HEK293 (cell line): ENCODE data around the gene NTF4.

Source experiments
- PRDM1 ChIP-seq: fragments of 450-650 bp; formaldehyde crosslinking; IDR thresholded peaks from 2 replicates; pipeline ENCODE4; 2016; ENCODE audit warnings: missing biosample characterization, missing genetic modification characterization
- RBAK ChIP-seq: fragments of 450-650 bp; formaldehyde crosslinking; IDR thresholded peaks from 2 replicates; pipeline ENCODE4 v1.5.1; 2016; ENCODE audit warnings: missing biosample characterization, missing genetic modification characterization
- TCF7L2 ChIP-seq: IDR thresholded peaks from 2 replicates; pipeline ENCODE4 v1.6.1; 2011; ENCODE audit warnings: low read depth, mild to moderate bottlenecking, inconsistent platforms, low read length, moderate library complexity, borderline replicate concordance
- YY1 ChIP-seq: fragments of 450-650 bp; formaldehyde crosslinking; IDR thresholded peaks from 2 replicates; pipeline ENCODE4 v1.5.1; 2018; ENCODE audit warnings: missing biosample characterization, missing genetic modification characterization
- ZFP41 ChIP-seq: fragments of 450-650 bp; formaldehyde crosslinking; IDR thresholded peaks from 2 replicates; pipeline ENCODE4 v1.5.1; 2016; ENCODE audit warnings: missing biosample characterization, missing genetic modification characterization, borderline replicate concordance
- ZNF707 ChIP-seq: fragments of 450-650 bp; formaldehyde crosslinking; IDR thresholded peaks from 2 replicates; pipeline ENCODE4 v1.5.1; 2016; ENCODE audit warnings: missing biosample characterization, missing genetic modification characterization
- ZNF747 ChIP-seq: fragments of 450-650 bp; formaldehyde crosslinking; IDR thresholded peaks from 2 replicates; pipeline ENCODE4 v1.5.1; 2016; ENCODE audit warnings: missing biosample characterization, missing genetic modification characterization
- ZNF776 ChIP-seq: fragments of 450-650 bp; formaldehyde crosslinking; IDR thresholded peaks from 2 replicates; pipeline ENCODE4 v1.5.0; 2017; ENCODE audit warnings: missing biosample characterization, missing genetic modification characterization, borderline replicate concordance
- TF ChIP-seq, protein P1 (sequence below): fragments of 450-650 bp; formaldehyde crosslinking; IDR thresholded peaks from 2 replicates; pipeline ENCODE4 v1.5.1; 2016; ENCODE audit warnings: missing biosample characterization, missing genetic modification characterization
- TF ChIP-seq, protein P2 (sequence below): fragments of 450-650 bp; formaldehyde crosslinking; IDR thresholded peaks from 2 replicates; pipeline ENCODE4 v1.5.1; 2016; ENCODE audit warnings: missing biosample characterization, missing genetic modification characterization

DNA sequence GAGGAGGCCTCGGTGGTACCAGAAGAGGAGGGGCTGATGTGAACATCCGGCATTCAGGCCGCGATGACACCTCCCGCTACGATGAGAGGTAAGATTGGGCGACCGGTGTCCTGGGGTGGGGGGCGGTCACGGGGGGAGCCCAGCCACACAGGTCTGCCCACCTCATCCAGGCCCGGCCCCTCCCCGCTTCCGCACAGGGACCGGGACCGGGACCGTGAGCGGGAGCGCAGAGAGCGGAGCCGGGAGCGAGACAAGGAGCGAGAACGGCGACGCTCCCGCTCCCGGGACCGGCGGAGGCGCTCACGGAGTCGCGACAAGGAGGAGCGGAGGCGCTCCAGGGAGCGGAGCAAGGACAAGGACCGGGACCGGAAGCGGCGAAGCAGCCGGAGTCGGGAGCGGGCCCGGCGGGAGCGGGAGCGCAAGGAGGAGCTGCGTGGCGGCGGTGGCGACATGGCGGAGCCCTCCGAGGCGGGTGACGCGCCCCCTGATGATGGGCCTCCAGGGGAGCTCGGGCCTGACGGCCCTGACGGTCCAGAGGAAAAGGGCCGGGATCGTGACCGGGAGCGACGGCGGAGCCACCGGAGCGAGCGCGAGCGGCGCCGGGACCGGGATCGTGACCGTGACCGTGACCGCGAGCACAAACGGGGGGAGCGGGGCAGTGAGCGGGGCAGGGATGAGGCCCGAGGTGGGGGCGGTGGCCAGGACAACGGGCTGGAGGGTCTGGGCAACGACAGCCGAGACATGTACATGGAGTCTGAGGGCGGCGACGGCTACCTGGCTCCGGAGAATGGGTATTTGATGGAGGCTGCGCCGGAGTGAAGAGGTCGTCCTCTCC, 43.2 kb upstream of the NTF4 start:
- no peak for TF ChIP-seq TCF7L2
- TF ChIP-seq, protein P1, sequence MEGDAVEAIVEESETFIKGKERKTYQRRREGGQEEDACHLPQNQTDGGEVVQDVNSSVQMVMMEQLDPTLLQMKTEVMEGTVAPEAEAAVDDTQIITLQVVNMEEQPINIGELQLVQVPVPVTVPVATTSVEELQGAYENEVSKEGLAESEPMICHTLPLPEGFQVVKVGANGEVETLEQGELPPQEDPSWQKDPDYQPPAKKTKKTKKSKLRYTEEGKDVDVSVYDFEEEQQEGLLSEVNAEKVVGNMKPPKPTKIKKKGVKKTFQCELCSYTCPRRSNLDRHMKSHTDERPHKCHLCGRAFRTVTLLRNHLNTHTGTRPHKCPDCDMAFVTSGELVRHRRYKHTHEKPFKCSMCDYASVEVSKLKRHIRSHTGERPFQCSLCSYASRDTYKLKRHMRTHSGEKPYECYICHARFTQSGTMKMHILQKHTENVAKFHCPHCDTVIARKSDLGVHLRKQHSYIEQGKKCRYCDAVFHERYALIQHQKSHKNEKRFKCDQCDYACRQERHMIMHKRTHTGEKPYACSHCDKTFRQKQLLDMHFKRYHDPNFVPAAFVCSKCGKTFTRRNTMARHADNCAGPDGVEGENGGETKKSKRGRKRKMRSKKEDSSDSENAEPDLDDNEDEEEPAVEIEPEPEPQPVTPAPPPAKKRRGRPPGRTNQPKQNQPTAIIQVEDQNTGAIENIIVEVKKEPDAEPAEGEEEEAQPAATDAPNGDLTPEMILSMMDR (tag by site-specific recombination): no peak
- no peak for TF ChIP-seq RBAK (tag by site-specific recombination)
- no peak for TF ChIP-seq ZNF776 (tag by site-specific recombination)
- TF ChIP-seq, protein P2, sequence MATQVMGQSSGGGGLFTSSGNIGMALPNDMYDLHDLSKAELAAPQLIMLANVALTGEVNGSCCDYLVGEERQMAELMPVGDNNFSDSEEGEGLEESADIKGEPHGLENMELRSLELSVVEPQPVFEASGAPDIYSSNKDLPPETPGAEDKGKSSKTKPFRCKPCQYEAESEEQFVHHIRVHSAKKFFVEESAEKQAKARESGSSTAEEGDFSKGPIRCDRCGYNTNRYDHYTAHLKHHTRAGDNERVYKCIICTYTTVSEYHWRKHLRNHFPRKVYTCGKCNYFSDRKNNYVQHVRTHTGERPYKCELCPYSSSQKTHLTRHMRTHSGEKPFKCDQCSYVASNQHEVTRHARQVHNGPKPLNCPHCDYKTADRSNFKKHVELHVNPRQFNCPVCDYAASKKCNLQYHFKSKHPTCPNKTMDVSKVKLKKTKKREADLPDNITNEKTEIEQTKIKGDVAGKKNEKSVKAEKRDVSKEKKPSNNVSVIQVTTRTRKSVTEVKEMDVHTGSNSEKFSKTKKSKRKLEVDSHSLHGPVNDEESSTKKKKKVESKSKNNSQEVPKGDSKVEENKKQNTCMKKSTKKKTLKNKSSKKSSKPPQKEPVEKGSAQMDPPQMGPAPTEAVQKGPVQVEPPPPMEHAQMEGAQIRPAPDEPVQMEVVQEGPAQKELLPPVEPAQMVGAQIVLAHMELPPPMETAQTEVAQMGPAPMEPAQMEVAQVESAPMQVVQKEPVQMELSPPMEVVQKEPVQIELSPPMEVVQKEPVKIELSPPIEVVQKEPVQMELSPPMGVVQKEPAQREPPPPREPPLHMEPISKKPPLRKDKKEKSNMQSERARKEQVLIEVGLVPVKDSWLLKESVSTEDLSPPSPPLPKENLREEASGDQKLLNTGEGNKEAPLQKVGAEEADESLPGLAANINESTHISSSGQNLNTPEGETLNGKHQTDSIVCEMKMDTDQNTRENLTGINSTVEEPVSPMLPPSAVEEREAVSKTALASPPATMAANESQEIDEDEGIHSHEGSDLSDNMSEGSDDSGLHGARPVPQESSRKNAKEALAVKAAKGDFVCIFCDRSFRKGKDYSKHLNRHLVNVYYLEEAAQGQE: no peak
- TF ChIP-seq ZNF707 (tag by site-specific recombination): no peak
- no peak for TF ChIP-seq PRDM1 (tag by site-specific recombination)
- TF ChIP-seq YY1 (tag by site-specific recombination): no peak
- TF ChIP-seq ZFP41 (tag by site-specific recombination): no peak
- TF ChIP-seq ZNF747 (tag by site-specific recombination): no peak
